Measurements from ENCODE around the gene UBE2N.
"Not testable (repeated sequence)": the region's sequence is repeated elsewhere in the genome, so short reads cannot be mapped to it uniquely, and the experiment has no call there.

Gene UBE2N

DNA sequence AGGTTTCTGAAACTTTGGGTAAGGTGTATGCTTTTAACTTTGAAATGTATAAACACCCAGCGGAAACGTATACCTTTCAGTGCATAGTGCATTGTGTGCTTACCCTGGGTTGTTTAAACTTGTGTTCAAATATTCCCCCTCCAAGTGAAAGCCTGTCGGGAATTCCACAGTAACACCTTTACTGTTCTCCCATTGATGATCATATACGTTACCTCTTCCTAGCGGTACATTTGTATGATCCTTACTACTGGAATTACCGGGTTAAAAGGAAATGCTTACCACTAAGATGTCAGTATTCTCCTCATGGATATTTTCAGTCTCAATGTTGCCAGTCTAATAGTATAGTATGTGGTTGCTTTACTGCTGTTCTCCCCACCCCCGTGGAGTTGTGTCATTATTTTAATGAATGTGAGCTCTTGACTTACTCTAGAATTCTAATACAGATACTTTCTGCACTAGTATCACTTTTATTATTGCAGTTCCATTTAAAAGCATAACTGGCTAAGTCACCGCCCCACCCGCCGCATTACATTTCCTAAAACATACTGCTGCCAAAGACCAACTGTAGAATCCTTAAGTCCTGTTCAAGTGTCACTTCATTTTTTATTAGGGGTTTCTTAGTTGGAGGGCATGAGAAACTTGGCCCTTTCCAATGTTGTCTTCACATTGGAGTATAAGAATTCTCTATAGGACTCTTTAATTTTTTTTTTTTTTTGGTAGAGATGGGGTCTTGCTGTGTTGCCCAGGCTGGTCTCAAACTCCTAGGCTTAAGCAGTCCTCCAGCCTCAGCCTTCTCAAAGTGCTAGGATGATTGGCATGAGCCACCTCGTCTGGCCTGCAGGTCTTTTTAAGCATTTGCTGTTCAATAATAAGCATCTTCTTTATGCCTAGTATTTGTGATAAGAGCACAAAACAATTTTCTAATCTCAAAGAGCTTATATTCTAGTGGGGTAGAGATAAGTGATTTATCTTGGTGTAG lies 39.1 kb downstream of the UBE2N start:
- H3K27me3 ChIP-seq (ENCODE audit: control insufficient read depth in 2 of 2, insufficient read depth in 2 of 2, low read length in 2 of 2): no peaks in the 10 kb centered on the region

DNA sequence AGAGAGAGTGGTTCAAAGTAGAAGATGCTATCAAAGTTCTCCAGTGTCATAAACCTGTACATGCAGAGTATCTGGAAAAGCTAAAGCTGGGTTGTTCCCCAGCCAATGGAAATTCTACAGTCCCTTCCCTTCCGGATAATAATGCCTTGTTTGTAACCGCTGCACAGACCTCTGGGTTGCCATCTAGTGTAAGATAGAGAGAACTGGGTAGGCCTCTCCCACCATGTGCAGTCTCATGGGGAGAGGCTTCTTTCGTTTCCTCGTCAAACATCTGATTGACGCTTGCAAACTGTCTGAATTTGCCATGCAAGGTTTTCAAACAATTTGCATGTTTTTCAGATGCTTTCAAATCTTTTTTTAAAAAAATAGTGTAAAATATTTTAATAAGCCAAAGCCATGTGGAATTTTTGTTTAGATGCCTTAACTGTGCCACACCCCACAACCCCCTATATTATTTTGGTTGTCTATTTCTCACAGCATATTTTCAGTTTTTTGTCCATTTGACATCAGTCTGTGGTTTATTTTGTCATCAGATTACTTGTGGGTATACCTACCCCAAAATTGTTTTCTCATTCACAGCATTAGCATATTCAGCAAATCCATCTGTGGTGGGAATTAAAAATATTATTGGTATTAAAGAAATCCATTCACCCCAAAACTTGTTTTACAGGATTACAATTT lies 42.4 kb downstream of the UBE2N start:
- H3K4me3 ChIP-seq (ENCODE audit: low read length in 2 of 2); H3K9me3 ChIP-seq (ENCODE audit: control insufficient read depth in 2 of 2, low read length in 2 of 2); H3K4me1 ChIP-seq (ENCODE audit: control insufficient read depth in 2 of 2, insufficient read depth in 2 of 2, low read length in 2 of 2); H3K27ac ChIP-seq (ENCODE audit: low read depth in 2 of 2, low read length in 2 of 2); H3K9ac ChIP-seq (ENCODE audit: low read depth in 1 of 2, low read length in 2 of 2); H3K27me3 ChIP-seq (ENCODE audit: control insufficient read depth in 2 of 2, insufficient read depth in 2 of 2, low read length in 2 of 2): not testable (repeated sequence)
- H3K36me3 ChIP-seq (ENCODE audit: control insufficient read depth in 2 of 2, insufficient read depth in 2 of 2, low read length in 2 of 2): peaks cover 14 to 21% of the 10 kb centered on the region in 2 donors

More for the DNA sequence above, 39.1 kb downstream of the UBE2N start:
- Histone ChIP-seq H3K9ac (ENCODE audit: low read depth in 1 of 2, low read length in 2 of 2) (no peak overlapping the region), H3K36me3 (ENCODE audit: control insufficient read depth in 2 of 2, insufficient read depth in 2 of 2, low read length in 2 of 2) (peaks cover 9 to 23% of the 10 kb centered on the region in 2 donors), H3K4me1 (ENCODE audit: control insufficient read depth in 2 of 2, insufficient read depth in 2 of 2, low read length in 2 of 2) (no peaks in the 10 kb centered on the region), H3K4me3 (ENCODE audit: low read length in 2 of 2) (no peak overlapping the region), H3K9me3 (ENCODE audit: control insufficient read depth in 2 of 2, low read length in 2 of 2) (no peaks in the 10 kb centered on the region), H3K27ac (ENCODE audit: low read depth in 2 of 2, low read length in 2 of 2) (no peak overlapping the region)

DNA sequence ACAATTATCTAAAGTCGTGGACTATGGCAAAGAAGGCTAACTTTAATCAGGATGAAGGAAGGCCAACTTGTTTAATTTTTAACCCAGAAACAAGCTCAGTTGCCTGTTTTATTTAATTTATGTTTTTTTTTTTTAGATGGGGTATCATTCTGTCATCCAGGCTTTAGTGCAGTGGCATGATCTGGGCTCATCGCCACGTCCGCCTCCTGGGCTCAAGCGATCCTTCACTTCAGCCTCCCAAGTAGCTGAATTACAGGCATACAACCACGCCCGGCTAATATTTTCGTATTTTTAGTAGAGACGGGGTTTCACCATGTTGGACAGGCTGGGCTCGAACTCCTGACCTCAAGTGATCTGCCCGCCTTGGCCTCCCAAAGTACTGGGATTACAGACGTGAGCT lies 44.3 kb downstream of the UBE2N start:
- H3K36me3 ChIP-seq (ENCODE audit: control insufficient read depth in 2 of 2, insufficient read depth in 2 of 2, low read length in 2 of 2): peaks cover 9 to 21% of the 10 kb centered on the region in 2 donors
- H3K4me1 ChIP-seq (ENCODE audit: control insufficient read depth in 2 of 2, insufficient read depth in 2 of 2, low read length in 2 of 2): no peaks in the 10 kb centered on the region
- no peak overlapping the region for H3K9ac ChIP-seq (ENCODE audit: low read depth in 1 of 2, low read length in 2 of 2)
- no peaks in the 10 kb centered on the region for H3K27me3 ChIP-seq (ENCODE audit: control insufficient read depth in 2 of 2, insufficient read depth in 2 of 2, low read length in 2 of 2)
- H3K4me3 ChIP-seq (ENCODE audit: low read length in 2 of 2): no peak overlapping the region
- H3K9me3 ChIP-seq (ENCODE audit: control insufficient read depth in 2 of 2, low read length in 2 of 2): no peaks in the 10 kb centered on the region
- no peak overlapping the region for H3K27ac ChIP-seq (ENCODE audit: low read depth in 2 of 2, low read length in 2 of 2)

DNA sequence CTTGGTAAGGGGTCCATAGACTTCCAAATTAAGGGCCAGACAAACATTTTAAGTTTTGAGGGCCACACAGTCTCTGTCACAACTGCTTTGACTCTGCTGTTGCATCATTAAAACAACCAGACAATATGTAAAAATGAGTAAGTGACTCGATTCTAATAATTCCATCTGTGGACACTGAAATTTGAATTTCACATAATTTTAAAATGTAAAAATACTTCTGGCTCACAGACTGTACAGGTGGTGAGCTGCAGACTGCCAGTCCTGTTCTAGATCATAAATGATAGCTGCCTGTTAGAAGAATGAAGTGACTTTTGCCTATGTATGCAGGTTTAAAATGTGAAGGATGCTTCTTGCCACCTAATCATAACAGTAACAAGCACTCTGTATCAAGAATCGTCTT lies 48.3 kb downstream of the UBE2N start:
- Histone ChIP-seq H3K4me3 (ENCODE audit: low read length in 2 of 2) (no peak overlapping the region), H3K4me1 (ENCODE audit: control insufficient read depth in 2 of 2, insufficient read depth in 2 of 2, low read length in 2 of 2) (peaks cover 0 to 5% of the 10 kb centered on the region in 2 donors)

GRCh38 chr12:93390549-93391297 lies 51.0 kb downstream of the UBE2N start:
- Histone ChIP-seq H3K27me3 (ENCODE audit: control insufficient read depth in 2 of 2, insufficient read depth in 2 of 2, low read length in 2 of 2) (no peaks in the 10 kb centered on the region), H3K9me3 (ENCODE audit: control insufficient read depth in 2 of 2, low read length in 2 of 2) (no peaks in the 10 kb centered on the region), H3K9ac (ENCODE audit: low read depth in 1 of 2, low read length in 2 of 2) (no peak overlapping the region), H3K27ac (ENCODE audit: low read depth in 2 of 2, low read length in 2 of 2) (no peak overlapping the region), H3K4me3 (ENCODE audit: low read length in 2 of 2) (no peak overlapping the region), H3K4me1 (ENCODE audit: control insufficient read depth in 2 of 2, insufficient read depth in 2 of 2, low read length in 2 of 2) (peaks cover 0 to 5% of the 10 kb centered on the region in 2 donors), H3K36me3 (ENCODE audit: control insufficient read depth in 2 of 2, insufficient read depth in 2 of 2, low read length in 2 of 2) (peaks cover 3 to 6% of the 10 kb centered on the region in 2 donors)

More for the DNA sequence above, 48.3 kb downstream of the UBE2N start:
- H3K9me3 ChIP-seq (ENCODE audit: control insufficient read depth in 2 of 2, low read length in 2 of 2): no peaks in the 10 kb centered on the region
- peaks cover 5 to 13% of the 10 kb centered on the region in 2 donors for H3K36me3 ChIP-seq (ENCODE audit: control insufficient read depth in 2 of 2, insufficient read depth in 2 of 2, low read length in 2 of 2)
- no peak overlapping the region for H3K9ac ChIP-seq (ENCODE audit: low read depth in 1 of 2, low read length in 2 of 2)
- H3K27me3 ChIP-seq (ENCODE audit: control insufficient read depth in 2 of 2, insufficient read depth in 2 of 2, low read length in 2 of 2): no peaks in the 10 kb centered on the region
- H3K27ac ChIP-seq (ENCODE audit: low read depth in 2 of 2, low read length in 2 of 2): no peak overlapping the region

GRCh38 chr12:93390031-93390430 lies 51.7 kb downstream of the UBE2N start:
- H3K27me3 ChIP-seq (ENCODE audit: control insufficient read depth in 2 of 2, insufficient read depth in 2 of 2, low read length in 2 of 2): no peaks in the 10 kb centered on the region
- no peak overlapping the region for H3K9ac ChIP-seq (ENCODE audit: low read depth in 1 of 2, low read length in 2 of 2)
- no peak overlapping the region for H3K27ac ChIP-seq (ENCODE audit: low read depth in 2 of 2, low read length in 2 of 2)
- no peaks in the 10 kb centered on the region for H3K9me3 ChIP-seq (ENCODE audit: control insufficient read depth in 2 of 2, low read length in 2 of 2)
- H3K36me3 ChIP-seq (ENCODE audit: control insufficient read depth in 2 of 2, insufficient read depth in 2 of 2, low read length in 2 of 2): peaks cover 3 to 6% of the 10 kb centered on the region in 2 donors
- peaks cover 0 to 5% of the 10 kb centered on the region in 2 donors for H3K4me1 ChIP-seq (ENCODE audit: control insufficient read depth in 2 of 2, insufficient read depth in 2 of 2, low read length in 2 of 2)
- H3K4me3 ChIP-seq (ENCODE audit: low read length in 2 of 2): no peak overlapping the region

DNA sequence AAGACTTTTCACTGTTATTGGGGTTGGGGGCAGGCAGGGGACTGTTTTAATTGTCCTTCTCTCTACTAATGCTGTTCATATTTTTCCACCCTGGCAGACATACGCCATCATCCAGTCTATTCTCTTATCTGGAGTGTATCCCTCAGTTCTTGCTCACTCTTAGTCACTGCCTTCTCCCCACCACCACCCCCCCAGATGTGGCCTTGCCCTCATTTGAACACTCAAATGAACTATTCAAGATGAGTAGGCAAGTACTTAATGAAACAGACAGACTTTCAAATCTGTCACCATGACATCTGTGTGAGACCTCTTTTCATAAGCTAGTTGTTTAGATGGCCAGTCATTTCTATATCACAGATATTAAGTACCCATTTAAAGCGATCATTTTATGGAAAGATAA lies 54.0 kb downstream of the UBE2N start:
- Histone ChIP-seq H3K27ac (ENCODE audit: low read depth in 2 of 2, low read length in 2 of 2) (no peak overlapping the region), H3K4me3 (ENCODE audit: low read length in 2 of 2) (no peak overlapping the region), H3K36me3 (ENCODE audit: control insufficient read depth in 2 of 2, insufficient read depth in 2 of 2, low read length in 2 of 2) (peaks cover 0 to 3% of the 10 kb centered on the region in 2 donors), H3K9me3 (ENCODE audit: control insufficient read depth in 2 of 2, low read length in 2 of 2) (no peaks in the 10 kb centered on the region), H3K4me1 (ENCODE audit: control insufficient read depth in 2 of 2, insufficient read depth in 2 of 2, low read length in 2 of 2) (peaks cover 0 to 5% of the 10 kb centered on the region in 2 donors), H3K9ac (ENCODE audit: low read depth in 1 of 2, low read length in 2 of 2) (no peak overlapping the region), H3K27me3 (ENCODE audit: control insufficient read depth in 2 of 2, insufficient read depth in 2 of 2, low read length in 2 of 2) (no peaks in the 10 kb centered on the region)

DNA sequence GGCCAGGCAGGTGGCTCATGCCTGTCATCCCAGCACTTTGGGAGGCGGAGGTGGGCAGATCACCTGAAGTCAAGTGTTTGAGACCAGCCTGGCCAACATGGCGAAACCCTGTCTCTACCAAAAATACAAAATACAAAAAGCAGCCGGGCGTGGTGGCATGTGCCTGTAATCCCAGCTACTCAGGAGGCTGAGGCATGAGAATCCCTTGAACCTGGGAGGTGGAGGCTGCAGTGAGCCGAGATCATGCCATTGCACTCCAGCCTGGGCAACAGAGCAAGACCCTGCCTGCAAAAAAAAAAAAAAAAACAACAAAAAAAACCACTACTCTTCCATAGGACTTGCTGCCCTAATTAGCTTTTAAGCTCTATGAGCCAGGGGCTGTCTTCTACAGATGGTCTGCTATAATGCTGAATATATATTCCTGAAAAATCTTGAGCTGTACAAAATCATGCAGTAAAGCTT lies 59.7 kb downstream of the UBE2N start:
- not testable (repeated sequence) for H3K9me3 ChIP-seq (ENCODE audit: control insufficient read depth in 2 of 2, low read length in 2 of 2); H3K27me3 ChIP-seq (ENCODE audit: control insufficient read depth in 2 of 2, insufficient read depth in 2 of 2, low read length in 2 of 2); H3K27ac ChIP-seq (ENCODE audit: low read depth in 2 of 2, low read length in 2 of 2); H3K36me3 ChIP-seq (ENCODE audit: control insufficient read depth in 2 of 2, insufficient read depth in 2 of 2, low read length in 2 of 2); H3K9ac ChIP-seq (ENCODE audit: low read depth in 1 of 2, low read length in 2 of 2)
- Histone ChIP-seq H3K4me1 (ENCODE audit: control insufficient read depth in 2 of 2, insufficient read depth in 2 of 2, low read length in 2 of 2) (peaks cover 9 to 20% of the 10 kb centered on the region in 2 donors), H3K4me3 (ENCODE audit: low read length in 2 of 2) (peak overlapping the region; percentile 87 to 100)

DNA sequence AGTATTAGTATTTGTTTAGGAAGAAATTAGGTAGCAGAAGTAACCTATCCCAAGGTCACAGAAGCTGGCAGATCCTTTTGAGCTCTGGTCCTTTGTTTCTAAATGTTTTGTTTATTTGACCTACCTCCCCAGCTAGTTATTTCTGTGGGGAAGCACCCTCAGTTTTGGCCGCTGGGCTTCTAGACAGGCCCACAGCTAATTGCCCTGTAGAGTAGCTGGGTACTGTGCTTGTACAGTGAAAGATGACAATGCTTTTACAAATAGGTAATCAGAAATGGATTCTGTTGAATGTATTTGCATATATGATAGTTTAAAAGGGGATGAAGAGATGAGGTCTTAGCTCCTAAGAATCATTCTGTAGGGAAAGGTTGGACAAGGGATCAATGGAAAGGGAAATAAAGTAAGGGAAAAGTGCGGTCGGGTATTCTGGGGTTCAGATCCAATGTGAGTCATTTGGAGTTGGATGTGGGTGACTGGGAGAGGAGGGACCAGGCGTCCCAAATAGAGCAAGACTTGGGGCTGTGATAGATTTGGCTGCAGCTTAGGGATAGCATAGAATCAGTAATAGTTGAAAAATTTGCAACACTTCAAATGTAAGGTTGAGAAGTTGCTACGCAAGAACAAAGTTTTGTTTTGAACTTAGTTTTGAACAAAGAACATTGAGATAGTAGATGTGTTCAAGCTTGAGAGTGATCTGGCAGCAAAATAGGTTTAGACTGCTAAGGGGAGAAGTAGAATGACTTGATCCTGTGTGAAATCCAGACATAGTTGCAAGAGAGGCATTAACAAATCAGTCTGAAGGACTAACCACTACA lies 60.4 kb downstream of the UBE2N start:
- Histone ChIP-seq H3K4me3 (ENCODE audit: low read length in 2 of 2) (peak overlapping the region; percentile 87 to 100), H3K27me3 (ENCODE audit: control insufficient read depth in 2 of 2, insufficient read depth in 2 of 2, low read length in 2 of 2) (no peaks in the 10 kb centered on the region), H3K36me3 (ENCODE audit: control insufficient read depth in 2 of 2, insufficient read depth in 2 of 2, low read length in 2 of 2) (no peaks in the 10 kb centered on the region), H3K27ac (ENCODE audit: low read depth in 2 of 2, low read length in 2 of 2) (peak overlapping the region in 1 of 2 donors; percentile 35), H3K9ac (ENCODE audit: low read depth in 1 of 2, low read length in 2 of 2) (peak overlapping the region; percentile 49 to 91), H3K9me3 (ENCODE audit: control insufficient read depth in 2 of 2, low read length in 2 of 2) (no peaks in the 10 kb centered on the region), H3K4me1 (ENCODE audit: control insufficient read depth in 2 of 2, insufficient read depth in 2 of 2, low read length in 2 of 2) (peaks cover 15 to 26% of the 10 kb centered on the region in 2 donors)

Data from mucosa of rectum (tissue), 2 donors.